M059J (cell line): ENCODE measurements around the gene AGAP3. TPM values are rescaled to one million over a fixed set of nuclear protein-coding genes. Genes with fewer than 3 reads are reported as not detected.

Experiments used
- DNase-seq: peaks from one replicate; pipeline ENCODE4 v3.0.0-alpha.2; 2012; ENCODE audit warnings: low read depth
- total RNA-seq: library from RNA; depleted of rRNA; stranded (reverse); fragments of >200 nt; shearing (Covaris generic); gene quantifications from 2 replicates; pipeline ENCODE4 v1.2.3, GENCODE V29; 2014; rRNA removed

The AGAP3 gene
- total RNA-seq, 1 experiment from 2014 or later, result 35.1 TPM

- no peak for DNase-seq
Observed at GRCh38 chr7:151187409-151188251, 101.4 kb downstream of the AGAP3 start.

GRCh38 chr7:151188252-151188542 is 101.9 kb downstream of the AGAP3 start:
- no peak for DNase-seq

GRCh38 chr7:151189038-151189437 is 102.8 kb downstream of the AGAP3 start:
- DNase-seq, result no peak

GRCh38 chr7:151191544-151191943 is 105.3 kb downstream of the AGAP3 start:
- peak; percentile 12 for DNase-seq

GRCh38 chr7:151192002-151192539 is 105.8 kb downstream of the AGAP3 start:
- no peak for DNase-seq

- no peak for DNase-seq
Observed at GRCh38 chr7:151193203-151193978, 107.1 kb downstream of the AGAP3 start.

Other genes with a start within 250 kb of the AGAP3 start
- gene AOC1, start 234.0 kb upstream of the AGAP3 start, total RNA-seq, result 0.17 TPM in 1 of 2 replicates, not detected in the other
- gene KCNH2, start 108.2 kb upstream of the AGAP3 start, total RNA-seq, result 0.30 and 0.37 TPM in 2 replicates
- gene NOS3, start 95.5 kb upstream of the AGAP3 start, total RNA-seq, result not detected in 2 replicates
- not detected in 2 replicates for gene ATG9B, start 62.0 kb upstream of the AGAP3 start, total RNA-seq
- gene ABCB8, start 58.0 kb upstream of the AGAP3 start, total RNA-seq, result 24.2 and 29.0 TPM in 2 replicates
- gene ASIC3, start 37.9 kb upstream of the AGAP3 start, total RNA-seq, result 0.20 and 0.22 TPM in 2 replicates
- gene CDK5, start 28.6 kb upstream of the AGAP3 start, total RNA-seq, result 36.6 and 54.2 TPM in 2 replicates
- gene SLC4A2, start 26.9 kb upstream of the AGAP3 start, total RNA-seq, result 101 and 105 TPM in 2 replicates
- 73.7 and 97.9 TPM in 2 replicates for gene FASTK, start 5.7 kb upstream of the AGAP3 start, total RNA-seq
- gene TMUB1, start 3.0 kb upstream of the AGAP3 start, total RNA-seq, result 73.4 and 80.3 TPM in 2 replicates
- gene GBX1, start 81.2 kb downstream of the AGAP3 start, total RNA-seq, result not detected in 2 replicates
- gene ASB10, start 100.8 kb downstream of the AGAP3 start, total RNA-seq, result not detected in 2 replicates
- not detected in 2 replicates for gene H2BK1, start 124.0 kb downstream of the AGAP3 start, total RNA-seq
- gene ABCF2, start 140.7 kb downstream of the AGAP3 start, total RNA-seq, result 65.0 and 74.0 TPM in 2 replicates
- 47.2 and 90.1 TPM in 2 replicates for gene CHPF2, start 146.0 kb downstream of the AGAP3 start, total RNA-seq
- 3.2 and 4.3 TPM in 2 replicates for gene SMARCD3, start 162.2 kb downstream of the AGAP3 start, total RNA-seq